ENCODE data around the gene SLC35F2.

SLC35F2 gene

GRCh38 chr11:107856180-107856980 lies 2.2 kb downstream of the SLC35F2 start:
- TF ChIP-seq CTCF (IDR thresholded peaks at IDR 0.05; ENCODE audit: insufficient read depth, low read length, poor library complexity, severe bottlenecking), result no peak
- Histone ChIP-seq H3K27me3 (replicated peaks; ENCODE audit: control insufficient read depth, insufficient read depth, low read length) (no peaks in the 10 kb centered on the region), H3K4me3 (replicated peaks; ENCODE audit: low read depth, low read length) (peak overlapping the region; percentile 97), H3K36me3 (ENCODE audit: control insufficient read depth, insufficient read depth, low read length) (no peaks in the 10 kb centered on the region)
- no peak for DNase-seq (ENCODE audit: extremely low read depth, insufficient read length)

DNA sequence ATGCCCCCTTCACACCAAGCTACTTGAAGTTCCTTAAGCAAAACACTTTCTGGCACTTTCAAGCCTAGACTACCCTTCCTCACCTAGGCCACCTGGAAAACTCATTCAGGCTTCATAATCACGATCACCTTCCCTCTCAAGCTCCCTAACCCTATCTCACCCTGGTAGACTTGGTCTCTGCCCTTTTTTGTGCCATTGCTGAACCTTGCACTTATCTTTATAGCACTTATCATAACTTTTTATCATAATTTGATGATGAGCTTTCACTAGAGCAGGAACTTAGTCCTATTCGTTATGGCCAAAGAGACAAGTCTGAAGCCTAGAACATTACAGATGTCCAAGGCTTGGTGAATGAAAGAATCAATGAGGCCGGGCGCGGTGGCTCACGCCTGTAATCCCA lies 5.5 kb downstream of the SLC35F2 start:
- H3K36me3 ChIP-seq (ENCODE audit: control insufficient read depth, insufficient read depth, low read length), result no peaks in the 10 kb centered on the region
- no peak for TF ChIP-seq CTCF (IDR thresholded peaks at IDR 0.05; ENCODE audit: insufficient read depth, low read length, poor library complexity, severe bottlenecking)
- DNase-seq (ENCODE audit: extremely low read depth, insufficient read length), result no peak
- H3K4me3 ChIP-seq (replicated peaks; ENCODE audit: low read depth, low read length), result no peak overlapping the region
- H3K27me3 ChIP-seq (replicated peaks; ENCODE audit: control insufficient read depth, insufficient read depth, low read length), result no peaks in the 10 kb centered on the region

DNA sequence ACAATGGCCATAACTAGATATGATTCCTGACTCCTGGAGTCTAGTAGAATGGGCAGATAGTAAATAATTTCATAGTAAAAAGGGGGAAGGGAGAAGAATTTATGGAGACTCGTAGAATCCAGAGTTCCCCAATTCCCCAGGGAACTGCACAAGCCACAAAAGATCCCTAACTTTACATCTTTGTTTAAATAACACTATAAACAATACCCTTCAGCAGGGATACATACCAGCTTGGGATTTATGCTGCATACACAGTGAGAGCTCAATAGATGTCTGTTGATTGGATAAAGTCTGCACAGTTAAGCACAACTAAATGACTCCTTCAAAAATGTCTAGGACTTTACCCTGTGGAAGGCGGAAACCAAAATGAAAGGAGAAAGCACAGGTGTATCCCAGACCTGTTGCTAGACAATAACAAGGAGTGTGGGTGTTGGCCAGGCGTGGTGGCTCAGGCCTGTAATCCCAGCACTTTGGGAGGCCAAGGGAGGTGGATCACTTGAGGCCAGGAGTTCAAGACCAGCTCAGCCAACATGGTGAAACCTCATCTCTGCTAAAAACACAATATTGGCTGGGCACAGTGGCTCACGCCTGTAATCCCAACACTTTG lies 6.8 kb downstream of the SLC35F2 start:
- Histone ChIP-seq H3K27me3 (replicated peaks; ENCODE audit: control insufficient read depth, insufficient read depth, low read length) (no peaks in the 10 kb centered on the region), H3K36me3 (ENCODE audit: control insufficient read depth, insufficient read depth, low read length) (no peaks in the 10 kb centered on the region), H3K4me3 (replicated peaks; ENCODE audit: low read depth, low read length) (no peak overlapping the region)
- no peak for TF ChIP-seq CTCF (IDR thresholded peaks at IDR 0.05; ENCODE audit: insufficient read depth, low read length, poor library complexity, severe bottlenecking)
- DNase-seq (ENCODE audit: extremely low read depth, insufficient read length), result no peak

DNA sequence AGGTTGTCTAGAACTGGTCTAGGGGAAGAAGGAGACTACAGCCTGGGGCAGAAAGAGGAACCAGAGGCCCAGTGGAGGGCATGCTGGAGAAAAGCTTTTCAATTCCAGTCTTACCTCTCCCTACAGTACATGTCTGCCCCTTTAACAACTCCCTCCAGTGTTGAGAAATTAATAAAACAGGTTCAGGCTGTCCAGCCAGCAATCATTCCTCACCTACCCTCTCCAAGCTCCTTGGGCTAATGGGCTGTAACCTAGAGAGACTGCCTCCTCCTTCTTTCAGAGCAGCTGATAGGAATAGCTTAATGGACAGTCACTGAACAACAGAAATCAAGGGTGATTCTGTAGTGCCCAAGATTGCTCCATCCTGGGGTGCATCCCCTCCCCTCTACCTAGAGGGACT lies 8.8 kb downstream of the SLC35F2 start:
- Histone ChIP-seq H3K4me3 (replicated peaks; ENCODE audit: low read depth, low read length) (no peak overlapping the region), H3K27me3 (replicated peaks; ENCODE audit: control insufficient read depth, insufficient read depth, low read length) (no peaks in the 10 kb centered on the region), H3K36me3 (ENCODE audit: control insufficient read depth, insufficient read depth, low read length) (no peaks in the 10 kb centered on the region; the same call in 1 of the 2 replicates)
- TF ChIP-seq CTCF (IDR thresholded peaks at IDR 0.05; ENCODE audit: insufficient read depth, low read length, poor library complexity, severe bottlenecking), result no peak
- DNase-seq (ENCODE audit: extremely low read depth, insufficient read length), result no peak

DNA sequence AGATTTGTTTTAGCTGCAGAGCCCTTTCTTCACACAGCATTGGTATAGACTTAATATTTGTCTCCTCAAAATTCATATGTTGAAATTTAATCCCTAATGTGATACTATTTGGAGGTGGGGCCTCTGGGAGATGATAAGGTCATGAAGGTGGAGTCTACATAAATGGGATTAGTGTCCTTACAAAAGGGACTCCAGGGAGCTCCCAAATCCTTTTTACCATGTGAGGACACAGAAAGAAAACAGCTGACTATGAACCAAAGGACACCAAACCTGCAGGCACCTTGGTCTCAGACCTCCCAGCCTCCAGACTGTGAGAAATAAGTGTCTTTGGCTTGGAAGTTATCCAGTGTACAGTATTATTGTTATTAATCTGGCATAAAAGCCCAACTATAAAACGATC lies 10.2 kb downstream of the SLC35F2 start:
- no peak for TF ChIP-seq CTCF (IDR thresholded peaks at IDR 0.05; ENCODE audit: insufficient read depth, low read length, poor library complexity, severe bottlenecking)
- H3K27me3 ChIP-seq (replicated peaks; ENCODE audit: control insufficient read depth, insufficient read depth, low read length), result no peaks in the 10 kb centered on the region
- no peak overlapping the region for H3K4me3 ChIP-seq (replicated peaks; ENCODE audit: low read depth, low read length)
- DNase-seq (ENCODE audit: extremely low read depth, insufficient read length), result no peak
- no peaks in the 10 kb centered on the region; the same call in 1 of the 2 replicates for H3K36me3 ChIP-seq (ENCODE audit: control insufficient read depth, insufficient read depth, low read length)
